ENCODE data around the gene LKAAEAR1. TPM values are rescaled to one million over a fixed set of nuclear protein-coding genes. Genes with fewer than 3 reads are reported as not detected.

LKAAEAR1 gene
- total and polyA plus RNA-seq, 2 experiments from 2014 or later: 1.2 TPM; not detected in 1

DNA sequence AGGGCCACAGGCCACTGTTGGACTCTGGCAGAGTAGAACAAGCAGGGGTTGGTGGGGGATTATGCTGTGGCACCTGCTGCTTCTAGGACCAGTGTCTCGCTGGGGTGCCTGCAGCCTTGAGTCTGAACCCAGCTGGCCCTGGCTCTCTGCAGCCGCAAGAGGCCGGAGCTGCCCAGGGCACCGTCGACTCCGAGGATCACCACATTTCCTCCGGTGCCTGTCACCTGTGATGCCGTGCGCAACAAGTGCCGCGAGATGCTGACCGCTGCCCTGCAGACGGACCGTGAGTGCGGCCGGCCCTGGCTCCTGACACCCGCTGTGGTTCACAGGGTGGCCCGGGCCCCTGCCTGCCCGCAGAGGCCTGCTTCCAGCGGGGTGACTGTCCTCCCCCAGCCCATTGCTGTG, 15.0 kb downstream of the LKAAEAR1 start:
- Histone ChIP-seq H3K4me3 (no peak overlapping the region), H2AFZ (no peak overlapping the region), H4K20me1 (ENCODE audit: insufficient read depth, poor library complexity, severe bottlenecking) (no peaks in the 10 kb centered on the region), H3K27ac (no peak overlapping the region), H3K79me2 (peaks cover 2% of the 10 kb centered on the region), H3K36me3 (replicated peaks; ENCODE audit: insufficient read depth, low read depth) (no peaks in the 10 kb centered on the region), H3K27me3 (no peaks in the 10 kb centered on the region), H3K4me1 (ENCODE audit: insufficient read depth) (peaks cover under 1% of the 10 kb centered on the region), H3K9me3 (ENCODE audit: low read depth) (no peaks in the 10 kb centered on the region), H3K9me2 (replicated peaks; ENCODE audit: insufficient read depth) (no peaks in the 10 kb centered on the region), H3K4me2 (no peak overlapping the region)
- 95% methylated on average over 19 of the region's 20 CpGs for WGBS (ENCODE audit: low lambda C conversion rate, missing lambda C conversion rate)
- no peak for DNase-seq (ENCODE audit: low spot score)
- TF ChIP-seq EZH2 (IDR thresholded peaks at IDR 0.05; ENCODE audit: borderline replicate concordance) (no peak), EZH2phosphoT487 (IDR thresholded peaks at IDR 0.05; ENCODE audit: low read depth, severe bottlenecking, unreplicated experiment) (no peak)
- TF ChIP-seq, protein P1, sequence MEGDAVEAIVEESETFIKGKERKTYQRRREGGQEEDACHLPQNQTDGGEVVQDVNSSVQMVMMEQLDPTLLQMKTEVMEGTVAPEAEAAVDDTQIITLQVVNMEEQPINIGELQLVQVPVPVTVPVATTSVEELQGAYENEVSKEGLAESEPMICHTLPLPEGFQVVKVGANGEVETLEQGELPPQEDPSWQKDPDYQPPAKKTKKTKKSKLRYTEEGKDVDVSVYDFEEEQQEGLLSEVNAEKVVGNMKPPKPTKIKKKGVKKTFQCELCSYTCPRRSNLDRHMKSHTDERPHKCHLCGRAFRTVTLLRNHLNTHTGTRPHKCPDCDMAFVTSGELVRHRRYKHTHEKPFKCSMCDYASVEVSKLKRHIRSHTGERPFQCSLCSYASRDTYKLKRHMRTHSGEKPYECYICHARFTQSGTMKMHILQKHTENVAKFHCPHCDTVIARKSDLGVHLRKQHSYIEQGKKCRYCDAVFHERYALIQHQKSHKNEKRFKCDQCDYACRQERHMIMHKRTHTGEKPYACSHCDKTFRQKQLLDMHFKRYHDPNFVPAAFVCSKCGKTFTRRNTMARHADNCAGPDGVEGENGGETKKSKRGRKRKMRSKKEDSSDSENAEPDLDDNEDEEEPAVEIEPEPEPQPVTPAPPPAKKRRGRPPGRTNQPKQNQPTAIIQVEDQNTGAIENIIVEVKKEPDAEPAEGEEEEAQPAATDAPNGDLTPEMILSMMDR (IDR thresholded peaks at IDR 0.05; ENCODE audit: poor library complexity): no peak

DNA sequence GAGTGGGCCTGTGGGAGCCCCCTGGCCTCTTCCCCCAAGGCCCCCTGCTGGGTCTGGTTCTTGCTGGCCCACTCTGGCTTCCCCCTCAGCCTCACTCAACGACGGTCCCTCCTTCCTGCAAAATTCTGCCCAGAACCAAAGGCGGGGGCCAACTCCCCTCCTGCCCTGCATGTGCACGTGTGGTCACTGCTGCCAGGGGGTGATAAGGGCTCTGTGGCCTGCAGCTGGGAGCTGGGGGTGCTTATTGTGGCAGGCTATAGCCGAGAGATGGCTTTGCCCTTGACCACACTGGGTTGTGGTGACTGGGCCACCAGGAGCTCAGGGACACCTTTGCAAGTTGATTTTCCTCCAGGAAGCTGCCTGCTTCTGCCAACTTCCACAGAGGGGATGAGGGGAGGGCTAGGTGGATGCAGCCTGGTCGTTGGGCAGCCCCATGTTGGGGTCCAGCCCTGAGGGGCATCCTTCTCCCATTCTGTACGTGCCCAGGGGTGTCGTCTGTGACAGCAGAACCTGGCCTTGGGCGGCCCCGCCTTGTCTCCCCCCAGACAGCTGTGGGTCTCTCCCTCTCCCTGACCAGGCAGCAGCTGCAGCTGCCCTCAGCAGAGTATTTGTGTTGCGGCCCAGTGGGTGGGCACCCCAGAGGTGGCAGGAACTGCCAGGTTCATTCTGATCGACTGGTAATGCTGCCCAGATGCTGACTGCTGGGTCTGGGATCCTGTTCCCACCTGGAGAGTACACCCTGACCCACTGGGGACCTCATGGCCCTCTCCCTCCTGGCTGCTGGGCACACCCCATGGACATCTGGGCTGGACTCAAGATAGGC, 15.6 kb downstream of the LKAAEAR1 start:
- Histone ChIP-seq H3K36me3 (replicated peaks; ENCODE audit: insufficient read depth, low read depth) (no peaks in the 10 kb centered on the region), H3K79me2 (peaks cover 8% of the 10 kb centered on the region), H2AFZ (no peak overlapping the region), H3K9me2 (replicated peaks; ENCODE audit: insufficient read depth) (no peaks in the 10 kb centered on the region), H4K20me1 (ENCODE audit: insufficient read depth, poor library complexity, severe bottlenecking) (no peaks in the 10 kb centered on the region), H3K9me3 (ENCODE audit: low read depth) (no peaks in the 10 kb centered on the region), H3K27ac (no peak overlapping the region), H3K4me1 (ENCODE audit: insufficient read depth) (peaks cover 6% of the 10 kb centered on the region), H3K27me3 (no peaks in the 10 kb centered on the region), H3K4me2 (no peak overlapping the region), H3K4me3 (no peak overlapping the region)
- 94% methylated on average over 12 of the region's 12 CpGs for WGBS (ENCODE audit: low lambda C conversion rate, missing lambda C conversion rate)
- no peak for DNase-seq (ENCODE audit: low spot score)
- TF ChIP-seq, protein P1 (IDR thresholded peaks at IDR 0.05; ENCODE audit: poor library complexity): no peak
- no peak for TF ChIP-seq EZH2 (IDR thresholded peaks at IDR 0.05; ENCODE audit: borderline replicate concordance)
- TF ChIP-seq EZH2phosphoT487 (IDR thresholded peaks at IDR 0.05; ENCODE audit: low read depth, severe bottlenecking, unreplicated experiment): no peak

DNA sequence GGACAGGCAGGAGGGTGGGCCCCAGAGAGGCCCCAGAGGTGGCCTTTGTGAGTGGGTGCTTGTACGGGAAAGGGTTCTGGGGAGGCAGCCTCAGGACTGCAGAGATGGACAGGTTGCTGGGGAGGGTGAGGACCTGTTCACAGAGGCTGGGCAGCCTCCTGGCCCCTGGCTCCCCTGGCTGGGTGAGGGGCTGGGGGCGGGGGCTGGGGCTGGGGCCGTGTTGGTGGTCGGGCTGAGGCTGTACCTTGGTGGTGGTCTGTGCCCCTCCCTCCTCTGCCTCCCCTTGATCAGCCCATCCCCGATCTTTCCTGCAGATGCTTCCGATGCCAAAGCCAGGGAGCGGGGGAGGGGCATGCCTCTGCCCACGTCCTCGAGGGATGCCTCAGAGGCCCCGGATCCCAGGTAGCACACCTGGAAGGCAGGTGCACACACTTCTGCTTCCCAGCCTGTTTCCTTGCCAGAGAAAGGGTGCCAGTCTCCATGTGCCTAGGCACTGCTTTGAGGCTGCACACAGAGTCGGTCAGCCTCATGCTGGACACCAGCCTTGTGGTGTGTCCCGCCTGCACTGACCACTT, 16.4 kb downstream of the LKAAEAR1 start:
- Histone ChIP-seq H3K4me3 (no peak overlapping the region), H4K20me1 (ENCODE audit: insufficient read depth, poor library complexity, severe bottlenecking) (no peaks in the 10 kb centered on the region), H3K27me3 (no peaks in the 10 kb centered on the region), H3K4me1 (ENCODE audit: insufficient read depth) (peaks cover 6% of the 10 kb centered on the region), H3K79me2 (peaks cover 12% of the 10 kb centered on the region), H3K27ac (no peak overlapping the region), H3K9me3 (ENCODE audit: low read depth) (no peaks in the 10 kb centered on the region), H3K9me2 (replicated peaks; ENCODE audit: insufficient read depth) (no peaks in the 10 kb centered on the region), H3K4me2 (no peak overlapping the region), H2AFZ (no peak overlapping the region), H3K36me3 (replicated peaks; ENCODE audit: insufficient read depth, low read depth) (no peaks in the 10 kb centered on the region)
- TF ChIP-seq EZH2 (IDR thresholded peaks at IDR 0.05; ENCODE audit: borderline replicate concordance): no peak
- TF ChIP-seq, protein P1 (IDR thresholded peaks at IDR 0.05; ENCODE audit: poor library complexity): no peak
- no peak for TF ChIP-seq EZH2phosphoT487 (IDR thresholded peaks at IDR 0.05; ENCODE audit: low read depth, severe bottlenecking, unreplicated experiment)
- 87% methylated on average over 11 of the region's 12 CpGs for WGBS (ENCODE audit: low lambda C conversion rate, missing lambda C conversion rate)
- DNase-seq (ENCODE audit: low spot score): no peak

Data from hepatocyte (in vitro differentiated cells).